HG03095 (cell line): ENCODE results near the gene COL9A2.

Experiments used
- ATAC-seq: cut with Tn5 transposase; IDR thresholded peaks from one replicate; pipeline ENCODE4 v1.9.1; 2021; ENCODE audit warnings: moderate library complexity; ENCODE audit not compliant: unreplicated experiment

COL9A2 gene

GRCh38 chr1:40264354-40264781 lies 52.7 kb downstream of the COL9A2 start:
- no peak for ATAC-seq

GRCh38 chr1:40258445-40258769 lies 58.7 kb downstream of the COL9A2 start:
- ATAC-seq: no peak

- ATAC-seq: peak; percentile 83
Measured at GRCh38 chr1:40257688-40258444, 59.2 kb downstream of the COL9A2 start, which contains the start of gene ZMPSTE24. Gene ZMPSTE24, plus strand, starts transcription at chr1:40258236. Its CDS starts 36 bp downstream, at chr1:40258272.

- ATAC-seq: peak; percentile 13
Measured at GRCh38 chr1:40257313-40257687, 59.8 kb downstream of the COL9A2 start.

- no peak for ATAC-seq
Measured at GRCh38 chr1:40256401-40257084, 60.5 kb downstream of the COL9A2 start.

GRCh38 chr1:40255231-40255630 lies 61.9 kb downstream of the COL9A2 start:
- ATAC-seq: no peak

- no peak for ATAC-seq
Measured at GRCh38 chr1:40252601-40253000, 64.5 kb downstream of the COL9A2 start.

- no peak for ATAC-seq
Measured at GRCh38 chr1:40251456-40251855, 65.6 kb downstream of the COL9A2 start.
